ENCODE measurements around the gene PLCB4.

GRCh38 chr20:9255171-9255570 lies 186.3 kb downstream of the PLCB4 start:
- TF ChIP-seq CTCF (IDR thresholded peaks at IDR 0.05) = no peak
- no peak for TF ChIP-seq POLR2A (IDR thresholded peaks at IDR 0.05)

Measured in lower leg skin (tissue), 3 donors.